Left renal pelvis (tissue), 4 donors: ENCODE measurements around the gene AKAP13. TPM values are rescaled to one million over a fixed set of nuclear protein-coding genes. Genes with fewer than 3 reads are reported as not detected.
"Not testable (repeated sequence)": the region's sequence is repeated elsewhere in the genome, so short reads cannot be mapped to it uniquely, and the experiment has no call there.

ENCODE experiments used
- DNase-seq, 4 donors: peaks; one replicate each; pipeline ENCODE4 v3.0.0-alpha.2; 2013; ENCODE audit warnings: low read depth in 4 of 4, low spot score in 3 of 4
- polyA plus RNA-seq, 4 donors: library from polyadenylated mRNA; unstranded; fragments of 120-200 nt; gene quantifications; one replicate each; pipeline ENCODE4 v1.2.1, GENCODE V29; 2013; ENCODE audit not compliant: insufficient read length in 4 of 4

AKAP13 gene
- polyA plus RNA-seq, 4 donors = 82.3 to 93.2 (median 87.8) TPM

GRCh38 chr15:85348048-85348766 is 32.2 kb upstream of the AKAP13 start:
- DNase-seq = not testable (repeated sequence)

GRCh38 chr15:85349062-85349461 is 31.3 kb upstream of the AKAP13 start:
- not testable (repeated sequence) for DNase-seq

GRCh38 chr15:85350395-85350794 is 30.0 kb upstream of the AKAP13 start:
- DNase-seq = no peak

GRCh38 chr15:85351501-85351900 is 28.9 kb upstream of the AKAP13 start:
- DNase-seq = not testable (repeated sequence)

- DNase-seq = no peak
Measured at GRCh38 chr15:85351965-85352364, 28.4 kb upstream of the AKAP13 start.

- no peak for DNase-seq
Measured at GRCh38 chr15:85353516-85353915, 26.9 kb upstream of the AKAP13 start.

- no peak for DNase-seq
Measured at GRCh38 chr15:85354461-85354860, 25.9 kb upstream of the AKAP13 start.

- no peak for DNase-seq
Measured at GRCh38 chr15:85354948-85355347, 25.5 kb upstream of the AKAP13 start.

- no peak for DNase-seq
Measured at GRCh38 chr15:85356276-85356675, 24.1 kb upstream of the AKAP13 start.

- no peak for DNase-seq
Measured at GRCh38 chr15:85361323-85361722, 19.1 kb upstream of the AKAP13 start.

- DNase-seq = no peak
Measured at GRCh38 chr15:85362436-85363081, 17.8 kb upstream of the AKAP13 start.

- DNase-seq = no peak
Measured at GRCh38 chr15:85365980-85366379, 14.4 kb upstream of the AKAP13 start.

GRCh38 chr15:85367741-85368140 is 12.7 kb upstream of the AKAP13 start:
- no peak for DNase-seq

- DNase-seq = no peak
Measured at GRCh38 chr15:85374831-85375230, 5.6 kb upstream of the AKAP13 start.

GRCh38 chr15:85377269-85377668 is 3.1 kb upstream of the AKAP13 start:
- DNase-seq = no peak

GRCh38 chr15:85377986-85378385 is 2.4 kb upstream of the AKAP13 start:
- no peak for DNase-seq

GRCh38 chr15:85379403-85380131 is 836 bp upstream of the AKAP13 start:
- DNase-seq = no peak

- no peak for DNase-seq
Measured at GRCh38 chr15:85380812-85381642, 624 bp downstream of the AKAP13 start.

- no peak for DNase-seq
Measured at GRCh38 chr15:85381850-85382751, 1.7 kb downstream of the AKAP13 start.

- DNase-seq = no peak
Measured at GRCh38 chr15:85382942-85383341, 2.5 kb downstream of the AKAP13 start.
